IMR-90 (cell line): ENCODE data around the gene SLC6A2. TPM values are rescaled to one million over a fixed set of nuclear protein-coding genes. Genes with fewer than 3 reads are reported as not detected.

Experiments used
- ATAC-seq: fragments of 200-7000 bp; cut with Tn5 transposase; 2 replicates; pipeline ENCODE4 v1.9.1; 2020; ENCODE audit warnings: low read depth, mild to moderate bottlenecking, moderate library complexity
- BruUV-seq: library from RNA; stranded (reverse); fragments of 400-500 nt; replicated peaks from 2 replicates; lab custom pipeline; 2021; lab: Mats Ljungman, UMichigan
- CTCF ChIA-PET: fragments of 300-600 bp; formaldehyde crosslinking; extraction: SDS; loops from one replicate; lab custom pipeline; 2021; ENCODE audit warnings: antibody characterized with exemption; lab: Yijun Ruan, JAX
- POLR2A ChIA-PET: fragments of 300-600 bp; sonication (Branson Sonifier 250); formaldehyde crosslinking; loops from one replicate; lab custom pipeline; 2022; ENCODE audit warnings: antibody characterized with exemption; ENCODE audit not compliant: unreplicated experiment; lab: Charles Lee
- DNase-seq: peaks from one replicate; pipeline ENCODE4 v3.0.0; 2013
- H2AFZ ChIP-seq: replicated peaks from 2 replicates; pipeline ENCODE3; 2013; ENCODE audit warnings: low read length, mild to moderate bottlenecking; ENCODE audit not compliant: poor library complexity
- H2AK5ac ChIP-seq: 2 replicates; pipeline ENCODE4 v1.6.1; 2013; ENCODE audit warnings: low read depth, low read length, inconsistent platforms
- H2AK9ac ChIP-seq: replicated peaks from 2 replicates; pipeline ENCODE3; 2013; ENCODE audit warnings: mild to moderate bottlenecking, low read depth, low read length, moderate library complexity; ENCODE audit not compliant: poor library complexity
- H2BK120ac ChIP-seq: 2 replicates; pipeline ENCODE4 v1.6.1; 2013; ENCODE audit warnings: low read depth, low read length, inconsistent platforms
- H2BK15ac ChIP-seq: 3 replicates; pipeline ENCODE4 v1.6.1; 2013; ENCODE audit warnings: low read depth, low read length, inconsistent platforms
- H2BK20ac ChIP-seq: 2 replicates; pipeline ENCODE4 v1.6.1; 2013; ENCODE audit warnings: low read depth, mild to moderate bottlenecking, inconsistent platforms, low read length, moderate library complexity
- H2BK5ac ChIP-seq: 2 replicates; pipeline ENCODE4 v1.6.1; 2013; ENCODE audit warnings: mild to moderate bottlenecking, low read depth, low read length, inconsistent platforms; ENCODE audit not compliant: poor library complexity, severe bottlenecking
- H3K14ac ChIP-seq: replicated peaks from 2 replicates; pipeline ENCODE4 v1.6.1; 2013; ENCODE audit warnings: low read depth, low read length, inconsistent platforms
- H3K18ac ChIP-seq: 2 replicates; pipeline ENCODE4 v1.6.1; 2013; ENCODE audit warnings: low read depth, low read length, control low read depth
- H3K23ac ChIP-seq: 2 replicates; pipeline ENCODE4 v1.6.1; 2013; ENCODE audit warnings: low read depth, low read length, inconsistent platforms
- H3K27ac ChIP-seq: 2 replicates; pipeline ENCODE4 v1.5.1; 2013; ENCODE audit warnings: mild to moderate bottlenecking, control low read depth, low read length; ENCODE audit not compliant: insufficient read depth
- H3K27me3 ChIP-seq: 2 replicates; pipeline ENCODE4 v1.6.1; 2013; ENCODE audit warnings: low read length; ENCODE audit not compliant: control insufficient read depth, insufficient read depth
- H3K36me3 ChIP-seq: 2 replicates; pipeline ENCODE4 v1.6.1; 2013; ENCODE audit warnings: low read length, mixed read lengths; ENCODE audit not compliant: control insufficient read depth, insufficient read depth
- H3K4ac ChIP-seq: 2 replicates; pipeline ENCODE4 v1.6.1; 2013; ENCODE audit warnings: low read depth, low read length, inconsistent platforms
- H3K4me1 ChIP-seq: 2 replicates; pipeline ENCODE4 v1.6.1; 2013; ENCODE audit warnings: low read length, mixed read lengths; ENCODE audit not compliant: control insufficient read depth, insufficient read depth
- H3K4me2 ChIP-seq: 2 replicates; pipeline ENCODE4 v1.6.1; 2013; ENCODE audit warnings: low read depth, mild to moderate bottlenecking, control low read depth, low read length, moderate library complexity
- H3K4me3 ChIP-seq: 2 replicates; pipeline ENCODE4 v1.5.1; 2013; ENCODE audit warnings: low read depth, mild to moderate bottlenecking, control low read depth, low read length, moderate library complexity; ENCODE audit not compliant: insufficient read depth
- H3K56ac ChIP-seq: 2 replicates; pipeline ENCODE4 v1.6.1; 2013; ENCODE audit warnings: low read length, inconsistent platforms; ENCODE audit not compliant: insufficient read depth; ENCODE audit errors: extremely low read depth
- H3K79me1 ChIP-seq, 2 experiments: 2 replicates each; pipeline ENCODE4 v1.6.1; 2013; ENCODE audit warnings: low read length in 2 of 2, inconsistent platforms in 1 of 2, low read depth in 1 of 2
- H3K9ac ChIP-seq: 2 replicates; pipeline ENCODE4 v1.6.1; 2013; ENCODE audit warnings: low read depth, low read length, control low read depth
- H3K9me1 ChIP-seq: 2 replicates; pipeline ENCODE4 v1.6.1; 2013; ENCODE audit warnings: low read length, inconsistent platforms; ENCODE audit not compliant: insufficient read depth
- H3K9me3 ChIP-seq: 2 replicates; pipeline ENCODE4 v1.6.1; 2013; ENCODE audit warnings: low read length; ENCODE audit not compliant: control insufficient read depth, insufficient read depth
- H4K20me1 ChIP-seq: 2 replicates; pipeline ENCODE4 v1.6.1; 2013; ENCODE audit warnings: low read length, inconsistent platforms; ENCODE audit not compliant: insufficient read depth
- H4K5ac ChIP-seq: 2 replicates; pipeline ENCODE4 v1.6.1; 2013; ENCODE audit warnings: mild to moderate bottlenecking, low read depth, low read length, control low read depth
- H4K8ac ChIP-seq, 2 experiments: 2 replicates each; pipeline ENCODE4 v1.6.1; 2013; ENCODE audit warnings: low read depth in 2 of 2, low read length in 2 of 2, control low read depth in 1 of 2, inconsistent platforms in 1 of 2
- H4K91ac ChIP-seq: 2 replicates; pipeline ENCODE4 v1.6.1; 2013; ENCODE audit warnings: low read depth, low read length, inconsistent platforms; ENCODE audit not compliant: insufficient read depth
- BHLHE40 ChIP-seq: fragments of 150-350 bp; IDR thresholded peaks from 2 replicates; pipeline ENCODE4 v1.6.1; 2016; ENCODE audit warnings: mild to moderate bottlenecking, low read depth, low read length
- CEBPB ChIP-seq: IDR thresholded peaks from 2 replicates; pipeline ENCODE4 v1.6.1; 2012; ENCODE audit warnings: low read depth, low read length, improper control_type of control experiment
- FOS ChIP-seq: fragments of 150-350 bp; IDR thresholded peaks from 2 replicates; pipeline ENCODE4 v1.6.1; 2016; ENCODE audit warnings: low read depth, low read length
- MAFK ChIP-seq: IDR thresholded peaks from 2 replicates; pipeline ENCODE4 v1.6.1; 2012; ENCODE audit warnings: low read depth, low read length, improper control_type of control experiment
- MAZ ChIP-seq: IDR thresholded peaks from 2 replicates; pipeline ENCODE4 v1.6.1; 2012; ENCODE audit warnings: low read depth, mild to moderate bottlenecking, low read length, improper control_type of control experiment, moderate library complexity, borderline replicate concordance
- NFE2L2 ChIP-seq: fragments of 150-350 bp; IDR thresholded peaks from 2 replicates; pipeline ENCODE4 v1.6.1; 2016; ENCODE audit warnings: low read depth, mild to moderate bottlenecking, low read length
- POLR2A ChIP-seq: IDR thresholded peaks from 2 replicates; pipeline ENCODE4 v1.6.1; 2012; ENCODE audit warnings: mild to moderate bottlenecking, low read depth, low read length
- RAD21 ChIP-seq: IDR thresholded peaks from 2 replicates; pipeline ENCODE4 v1.6.1; 2012; ENCODE audit warnings: low read length, improper control_type of control experiment
- RCOR1 ChIP-seq: IDR thresholded peaks from 2 replicates; pipeline ENCODE4 v1.6.1; 2012; ENCODE audit warnings: mild to moderate bottlenecking, low read length, improper control_type of control experiment; ENCODE audit not compliant: insufficient replicate concordance
- RFX5 ChIP-seq: IDR thresholded peaks from 2 replicates; pipeline ENCODE4 v1.8.0; 2012; ENCODE audit warnings: low read depth, mild to moderate bottlenecking, low read length, moderate library complexity
- SMC3 ChIP-seq: fragments of 150-350 bp; IDR thresholded peaks from 2 replicates; pipeline ENCODE4 v1.6.1; 2016; ENCODE audit warnings: low read depth, mild to moderate bottlenecking, antibody characterized with exemption, low read length, moderate library complexity
- dilution Hi-C: fragments of 300-500 bp; cut with HindIII; formaldehyde crosslinking; loops from one replicate; pipeline ENCODE4 v1.14.3; 2018; ENCODE audit warnings: low sequenced_read_pairs; ENCODE audit not compliant: unreplicated experiment
- in situ Hi-C: fragments of 300-500 bp; cut with MboI; formaldehyde crosslinking; loops from 3 replicates; pipeline ENCODE4 v1.14.3; 2019; ENCODE audit warnings: low sequenced_read_pairs, inconsistent platforms, mixed read lengths
- intact Hi-C: fragments of 100-400 bp; cut with micrococcal nuclease; formaldehyde crosslinking; loops from 2 replicates; pipeline ENCODE4 v1.10.0; 2022
- polyA plus RNA-seq, 3 experiments: library from polyadenylated mRNA; depleted of rRNA; stranded (reverse); fragments of >200 nt; gene quantifications; 2 replicates each; pipeline ENCODE4 v1.2.3, GENCODE V29; 2012; ENCODE audit warnings: low replicate concordance in 1 of 3
- total RNA-seq: library from RNA; depleted of rRNA; stranded (reverse); fragments of >200 nt; gene quantifications from 2 replicates; pipeline ENCODE4 v1.2.3, GENCODE V29; 2012
- TF ChIP-seq, protein P1 (sequence below): conservative IDR thresholded peaks from 2 replicates; pipeline ENCODE4 v1.5.1; 2012; ENCODE audit warnings: mild to moderate bottlenecking, low read depth, low read length, improper control_type of control experiment
- TF ChIP-seq, protein P2 (sequence below): fragments of 150-350 bp; IDR thresholded peaks from 2 replicates; pipeline ENCODE4 v1.6.1; 2017; ENCODE audit warnings: mild to moderate bottlenecking, antibody characterized with exemption, low read length, low read depth
- TF ChIP-seq, protein P3 (sequence below): fragments of 150-350 bp; IDR thresholded peaks from 2 replicates; pipeline ENCODE4 v1.6.1; 2016; ENCODE audit warnings: low read depth, mild to moderate bottlenecking, low read length, moderate library complexity, borderline replicate concordance

Gene SLC6A2
- total and polyA plus RNA-seq, 2 of the 4 experiments (the other 2 are of a cell fraction) = not detected

DNA sequence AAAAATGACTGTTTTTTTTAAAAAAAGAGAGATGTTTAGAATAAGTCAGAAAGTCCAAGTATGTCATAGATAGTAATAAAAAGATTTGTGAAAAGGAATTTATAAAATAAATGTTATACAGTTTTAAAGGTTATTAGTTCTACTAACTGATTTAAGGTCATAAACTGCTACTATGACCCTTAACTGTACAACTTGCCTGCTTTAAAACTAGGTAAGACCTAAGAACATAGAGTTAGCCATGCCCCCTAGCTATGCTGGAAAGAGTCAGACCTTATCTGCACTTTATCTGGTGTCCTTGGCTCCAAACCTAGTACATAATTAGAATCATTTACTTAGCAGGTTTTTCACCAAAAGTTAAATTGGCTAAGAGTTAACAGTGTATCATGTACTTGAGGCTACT is 23.5 kb upstream of the SLC6A2 start:
- H3K56ac ChIP-seq = no peak overlapping the region
- no TSS peak for BruUV-seq
- no peak overlapping the region for H4K5ac ChIP-seq
- no peak overlapping the region for H3K4me2 ChIP-seq
- H3K4me1 ChIP-seq = no peaks in the 10 kb centered on the region
- no peak for DNase-seq
- H2AFZ ChIP-seq = no peak overlapping the region
- TF ChIP-seq SMC3 = no peak
- no peak for TF ChIP-seq BHLHE40
- TF ChIP-seq, protein P1, sequence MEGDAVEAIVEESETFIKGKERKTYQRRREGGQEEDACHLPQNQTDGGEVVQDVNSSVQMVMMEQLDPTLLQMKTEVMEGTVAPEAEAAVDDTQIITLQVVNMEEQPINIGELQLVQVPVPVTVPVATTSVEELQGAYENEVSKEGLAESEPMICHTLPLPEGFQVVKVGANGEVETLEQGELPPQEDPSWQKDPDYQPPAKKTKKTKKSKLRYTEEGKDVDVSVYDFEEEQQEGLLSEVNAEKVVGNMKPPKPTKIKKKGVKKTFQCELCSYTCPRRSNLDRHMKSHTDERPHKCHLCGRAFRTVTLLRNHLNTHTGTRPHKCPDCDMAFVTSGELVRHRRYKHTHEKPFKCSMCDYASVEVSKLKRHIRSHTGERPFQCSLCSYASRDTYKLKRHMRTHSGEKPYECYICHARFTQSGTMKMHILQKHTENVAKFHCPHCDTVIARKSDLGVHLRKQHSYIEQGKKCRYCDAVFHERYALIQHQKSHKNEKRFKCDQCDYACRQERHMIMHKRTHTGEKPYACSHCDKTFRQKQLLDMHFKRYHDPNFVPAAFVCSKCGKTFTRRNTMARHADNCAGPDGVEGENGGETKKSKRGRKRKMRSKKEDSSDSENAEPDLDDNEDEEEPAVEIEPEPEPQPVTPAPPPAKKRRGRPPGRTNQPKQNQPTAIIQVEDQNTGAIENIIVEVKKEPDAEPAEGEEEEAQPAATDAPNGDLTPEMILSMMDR = no peak
- TF ChIP-seq MAFK = no peak
- no peak for TF ChIP-seq MAZ
- no peak for TF ChIP-seq FOS
- TF ChIP-seq, protein P2, sequence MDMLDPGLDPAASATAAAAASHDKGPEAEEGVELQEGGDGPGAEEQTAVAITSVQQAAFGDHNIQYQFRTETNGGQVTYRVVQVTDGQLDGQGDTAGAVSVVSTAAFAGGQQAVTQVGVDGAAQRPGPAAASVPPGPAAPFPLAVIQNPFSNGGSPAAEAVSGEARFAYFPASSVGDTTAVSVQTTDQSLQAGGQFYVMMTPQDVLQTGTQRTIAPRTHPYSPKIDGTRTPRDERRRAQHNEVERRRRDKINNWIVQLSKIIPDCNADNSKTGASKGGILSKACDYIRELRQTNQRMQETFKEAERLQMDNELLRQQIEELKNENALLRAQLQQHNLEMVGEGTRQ = no peak
- TF ChIP-seq POLR2A = no peak
- TF ChIP-seq, protein P3, sequence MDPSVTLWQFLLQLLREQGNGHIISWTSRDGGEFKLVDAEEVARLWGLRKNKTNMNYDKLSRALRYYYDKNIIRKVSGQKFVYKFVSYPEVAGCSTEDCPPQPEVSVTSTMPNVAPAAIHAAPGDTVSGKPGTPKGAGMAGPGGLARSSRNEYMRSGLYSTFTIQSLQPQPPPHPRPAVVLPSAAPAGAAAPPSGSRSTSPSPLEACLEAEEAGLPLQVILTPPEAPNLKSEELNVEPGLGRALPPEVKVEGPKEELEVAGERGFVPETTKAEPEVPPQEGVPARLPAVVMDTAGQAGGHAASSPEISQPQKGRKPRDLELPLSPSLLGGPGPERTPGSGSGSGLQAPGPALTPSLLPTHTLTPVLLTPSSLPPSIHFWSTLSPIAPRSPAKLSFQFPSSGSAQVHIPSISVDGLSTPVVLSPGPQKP = no peak
- TF ChIP-seq NFE2L2 = no peak
- TF ChIP-seq RAD21 = no peak
- TF ChIP-seq CEBPB = no peak
- TF ChIP-seq RCOR1 = no peak
- TF ChIP-seq RFX5 = no peak
- H3K4me3 ChIP-seq = no peak overlapping the region
- H4K20me1 ChIP-seq = no peaks in the 10 kb centered on the region
- no peak overlapping the region for H3K23ac ChIP-seq
- no peaks in the 10 kb centered on the region for H3K79me1 ChIP-seq
- no peak overlapping the region for H4K8ac ChIP-seq
- no peak overlapping the region for H3K14ac ChIP-seq
- no peak overlapping the region for H3K9ac ChIP-seq
- ChIA-PET POLR2A (no interaction called here), CTCF (no interaction called here)
- no peak overlapping the region for H3K18ac ChIP-seq
- no peak overlapping the region for H2BK15ac ChIP-seq
- peaks cover 29% of the 10 kb centered on the region for H3K27me3 ChIP-seq
- in situ Hi-C loops (no loop called here), dilution Hi-C loops (no loop called here), intact Hi-C loops (no loop called here)
- H3K9me3 ChIP-seq = no peaks in the 10 kb centered on the region; the same call in none of the 2 replicates
- H3K27ac ChIP-seq = no peak overlapping the region
- no peak overlapping the region for H3K4ac ChIP-seq
- ATAC-seq = no peak
- no peaks in the 10 kb centered on the region for H3K36me3 ChIP-seq
- no peak overlapping the region for H4K91ac ChIP-seq
- no peak overlapping the region for H2AK9ac ChIP-seq
- H2BK20ac ChIP-seq = no peak overlapping the region
- H2AK5ac ChIP-seq = no peak overlapping the region
- H2BK120ac ChIP-seq = no peak overlapping the region
- H2BK5ac ChIP-seq = no peak overlapping the region
- no peaks in the 10 kb centered on the region for H3K9me1 ChIP-seq
